ENCODE results near the gene COX7B2. TPM values are rescaled to one million over a fixed set of nuclear protein-coding genes. Genes with fewer than 3 reads are reported as not detected.
A peak's percentile ranks its signal among the peaks of the same experiment; 100 is the strongest.

Gene COX7B2, protein sequence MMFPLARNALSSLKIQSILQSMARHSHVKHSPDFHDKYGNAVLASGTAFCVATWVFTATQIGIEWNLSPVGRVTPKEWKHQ
- not detected for polyA plus RNA-seq (ENCODE audit: insufficient read length)

- no peak for DNase-seq
Measured at GRCh38 chr4:46909078-46909477, at the start of gene COX7B2. TSS of gene COX7B2 (minus strand) at chr4:46909245. CDS start at chr4:46735192, 174,053 bp downstream.

DNA sequence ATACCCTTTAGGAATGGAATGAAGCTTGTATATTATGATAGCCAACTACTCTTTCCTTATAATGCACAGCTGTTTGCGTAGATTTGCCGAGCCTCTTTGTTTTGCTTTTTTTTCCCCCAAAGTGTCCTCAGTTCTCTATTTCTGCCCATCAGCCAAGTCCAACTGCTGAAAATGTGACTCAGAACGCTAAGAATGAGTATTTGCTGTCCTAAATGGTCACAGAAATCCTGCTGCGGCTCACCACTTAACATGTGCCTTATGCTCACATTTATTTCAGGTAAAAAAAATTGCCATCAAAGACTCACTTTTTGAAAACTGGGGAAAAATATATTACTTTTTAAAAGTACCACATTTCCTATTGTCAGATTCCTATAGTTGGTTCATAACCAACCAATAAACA is 47.4 kb upstream of the COX7B2 start:
- DNase-seq: no peak

DNA sequence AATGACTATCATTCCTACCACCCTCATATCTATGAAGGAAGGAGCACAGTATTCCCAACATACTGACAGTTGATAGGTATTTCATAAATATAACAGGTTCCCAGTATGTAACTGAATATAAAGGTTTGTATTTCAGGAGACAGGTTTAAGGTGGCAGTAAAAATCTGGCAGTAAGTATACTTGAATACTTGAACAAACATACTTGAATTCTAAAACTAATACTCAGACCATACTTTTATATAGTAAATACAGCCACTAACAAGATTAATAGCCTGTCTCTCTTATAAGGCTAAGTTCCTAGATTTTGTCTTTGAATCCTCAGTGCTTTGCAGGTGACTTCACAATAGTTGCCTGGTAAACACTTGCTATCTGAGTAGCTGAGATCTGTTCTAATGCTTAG is 46.6 kb upstream of the COX7B2 start:
- DNase-seq: no peak

DNA sequence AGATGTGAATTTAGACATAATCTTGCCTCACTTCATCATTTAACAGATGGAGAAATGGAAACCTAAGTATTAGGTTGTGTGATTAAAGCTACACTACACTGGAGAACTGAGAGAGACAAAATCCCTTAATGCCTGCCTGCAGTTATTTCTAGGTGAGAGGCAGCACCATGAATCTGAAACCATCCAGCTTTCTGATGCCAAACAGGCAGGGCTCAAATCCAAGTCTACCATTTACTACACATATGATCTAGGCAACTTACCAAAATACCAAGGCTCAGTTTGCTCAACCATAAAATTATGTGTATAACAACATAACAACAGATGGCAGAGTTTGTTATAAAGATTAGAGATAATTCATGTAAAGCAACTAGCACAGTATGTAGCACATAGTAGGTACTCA is 45.6 kb upstream of the COX7B2 start:
- DNase-seq: no peak

GRCh38 chr4:46953564-46953963 is 44.5 kb upstream of the COX7B2 start:
- no peak for DNase-seq

DNA sequence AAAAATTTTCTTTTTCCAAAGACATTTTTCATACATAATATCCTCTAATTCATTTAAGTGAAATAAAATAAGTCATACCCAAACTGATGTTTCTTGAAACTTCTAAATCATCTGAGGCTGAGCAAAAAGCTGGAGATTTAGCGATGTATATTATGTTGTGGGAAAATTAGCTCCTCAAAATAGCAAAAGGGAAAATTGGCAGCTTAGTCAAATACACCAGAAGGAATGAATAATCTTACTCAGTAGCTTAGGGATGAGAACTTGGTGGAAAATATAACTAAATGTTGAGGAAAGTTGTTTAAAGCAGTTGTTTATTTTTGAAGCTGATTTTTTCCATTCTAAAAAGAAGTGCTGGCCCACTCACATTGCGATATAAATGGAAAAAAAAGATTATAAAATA is 43.4 kb upstream of the COX7B2 start:
- DNase-seq: peak; percentile 3

DNA sequence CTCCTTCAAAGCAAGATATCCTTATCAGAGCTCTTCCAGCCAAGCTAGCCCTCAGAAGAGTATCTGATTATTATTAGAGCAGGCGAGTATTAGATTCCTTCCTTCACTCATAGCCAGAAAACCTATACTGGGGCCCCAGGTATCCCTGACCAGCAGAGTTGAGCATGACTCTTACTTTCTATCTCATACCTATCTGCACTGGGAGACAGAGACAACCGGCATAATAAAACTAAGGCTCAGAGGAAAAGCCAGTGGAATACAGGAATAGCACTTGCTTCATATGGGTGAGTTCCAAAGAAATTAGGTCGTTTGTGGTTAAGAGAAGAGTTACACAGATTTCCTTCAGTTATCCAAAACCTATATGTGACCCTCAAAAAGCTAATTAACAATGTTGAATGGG is 41.8 kb upstream of the COX7B2 start:
- no peak for DNase-seq

- DNase-seq: no peak
Measured at GRCh38 chr4:46949822-46950221, 40.8 kb upstream of the COX7B2 start.

- DNase-seq: no peak
Measured at GRCh38 chr4:46947541-46947940, 38.5 kb upstream of the COX7B2 start.

DNA sequence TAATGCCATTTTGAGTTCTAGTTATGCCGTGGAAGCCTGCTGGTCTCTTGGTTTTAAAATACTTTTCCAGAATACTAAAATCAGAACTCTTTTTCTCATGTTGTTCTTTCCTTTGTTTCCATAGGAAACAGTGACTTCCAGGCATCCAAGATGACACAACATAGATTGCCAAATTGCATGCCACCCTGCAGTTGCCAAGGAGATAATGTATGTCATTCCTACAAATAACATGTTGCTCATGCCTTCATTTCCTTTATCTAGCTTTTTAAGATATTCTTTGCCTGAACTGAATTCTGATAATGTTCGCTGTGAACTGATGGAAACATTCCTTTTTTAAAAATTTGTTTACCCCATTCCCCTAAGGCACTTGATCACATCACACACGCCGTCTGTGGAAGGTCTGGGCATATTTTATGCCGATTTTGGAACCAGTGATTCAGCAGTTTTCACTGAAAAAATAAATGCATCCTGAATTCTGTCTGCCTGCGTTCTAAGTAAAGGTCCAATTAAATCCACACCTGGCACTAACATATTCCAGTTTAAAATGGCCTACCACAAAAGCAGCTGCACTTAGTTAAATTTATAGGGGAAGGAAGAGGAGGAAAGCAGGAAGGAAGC is 38.0 kb upstream of the COX7B2 start:
- DNase-seq: no peak

DNA sequence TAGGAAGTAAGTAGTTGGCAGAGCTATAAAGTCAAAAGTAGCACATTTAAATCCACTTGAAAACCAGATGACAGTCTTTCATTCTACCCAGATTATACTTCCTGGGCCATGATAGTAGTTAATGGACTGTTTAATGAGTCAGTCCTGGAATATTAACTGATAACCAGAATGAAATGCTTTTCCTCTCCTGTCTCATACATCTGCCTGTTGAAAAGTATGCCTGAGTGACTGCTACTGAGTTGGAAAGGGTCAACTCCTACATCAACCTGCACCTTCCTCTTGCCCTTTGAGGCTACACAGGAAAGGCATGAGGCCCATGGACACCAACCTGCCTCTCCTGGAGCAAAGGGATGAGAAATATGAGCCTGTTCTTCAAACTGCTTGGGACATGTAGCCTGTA is 36.0 kb upstream of the COX7B2 start:
- DNase-seq: no peak

DNA sequence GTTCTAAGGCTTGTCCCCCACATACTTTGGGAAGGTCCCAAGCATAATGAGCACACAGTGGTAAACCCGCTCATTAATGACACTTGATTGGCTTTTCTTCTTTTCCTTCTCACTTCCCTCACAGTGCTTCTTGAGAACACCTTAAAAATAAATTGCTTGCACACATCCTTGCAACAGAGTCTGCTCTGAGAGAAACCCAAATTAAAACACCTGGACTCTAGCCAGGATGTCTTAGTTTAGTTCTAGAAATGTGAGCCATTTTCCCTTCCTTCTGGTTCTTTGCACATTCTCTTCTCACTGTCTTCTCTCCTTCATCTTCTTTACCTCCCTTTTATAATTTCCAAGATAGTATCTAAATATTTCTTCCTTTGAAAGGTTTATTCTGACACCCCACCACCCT is 35.3 kb upstream of the COX7B2 start:
- DNase-seq: no peak

DNA sequence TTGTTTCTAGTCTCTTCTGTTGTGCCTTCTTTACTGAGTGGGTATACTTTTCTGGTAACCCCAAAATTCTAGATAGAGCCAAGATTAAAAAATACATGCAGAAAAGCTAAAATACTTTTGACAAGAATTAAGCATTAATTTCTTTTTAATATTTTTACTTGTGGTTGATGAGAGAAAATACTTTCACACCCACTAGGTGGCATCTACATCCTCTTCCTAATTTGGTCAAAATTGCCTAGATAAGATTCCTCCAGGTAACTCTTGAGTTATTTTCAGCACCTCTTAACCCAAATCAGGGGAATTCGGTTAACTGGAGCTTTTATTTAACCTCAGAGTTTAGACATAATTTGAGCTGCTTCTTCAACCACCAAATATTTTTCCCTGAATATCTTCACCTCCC is 28.4 kb upstream of the COX7B2 start:
- DNase-seq: no peak

DNA sequence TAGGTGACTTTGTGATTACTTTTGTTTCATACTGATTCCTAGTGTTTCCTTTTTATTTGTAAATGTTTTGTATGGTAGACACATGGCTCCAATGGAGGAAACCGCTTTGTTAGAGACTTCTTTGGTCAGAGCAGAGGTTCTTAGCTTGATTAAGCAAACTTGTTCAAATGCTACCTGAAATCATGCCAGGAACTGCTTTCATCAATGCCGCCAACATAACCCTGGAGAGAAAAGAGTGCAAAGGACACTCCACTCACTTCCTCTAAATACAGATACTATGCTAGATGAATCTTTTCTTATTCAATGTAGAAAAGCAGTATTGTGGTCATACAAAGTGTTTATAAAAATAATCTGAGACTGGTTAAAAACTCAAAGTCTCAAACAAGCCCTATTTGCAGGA is 25.7 kb upstream of the COX7B2 start:
- DNase-seq: no peak

GRCh38 chr4:46933686-46934085 is 24.6 kb upstream of the COX7B2 start:
- DNase-seq: no peak

- no peak for DNase-seq
Measured at GRCh38 chr4:46931981-46932380, 22.9 kb upstream of the COX7B2 start.

GRCh38 chr4:46930891-46931290 is 21.8 kb upstream of the COX7B2 start:
- DNase-seq: no peak

GRCh38 chr4:46927201-46927600 is 18.2 kb upstream of the COX7B2 start:
- DNase-seq: no peak

DNA sequence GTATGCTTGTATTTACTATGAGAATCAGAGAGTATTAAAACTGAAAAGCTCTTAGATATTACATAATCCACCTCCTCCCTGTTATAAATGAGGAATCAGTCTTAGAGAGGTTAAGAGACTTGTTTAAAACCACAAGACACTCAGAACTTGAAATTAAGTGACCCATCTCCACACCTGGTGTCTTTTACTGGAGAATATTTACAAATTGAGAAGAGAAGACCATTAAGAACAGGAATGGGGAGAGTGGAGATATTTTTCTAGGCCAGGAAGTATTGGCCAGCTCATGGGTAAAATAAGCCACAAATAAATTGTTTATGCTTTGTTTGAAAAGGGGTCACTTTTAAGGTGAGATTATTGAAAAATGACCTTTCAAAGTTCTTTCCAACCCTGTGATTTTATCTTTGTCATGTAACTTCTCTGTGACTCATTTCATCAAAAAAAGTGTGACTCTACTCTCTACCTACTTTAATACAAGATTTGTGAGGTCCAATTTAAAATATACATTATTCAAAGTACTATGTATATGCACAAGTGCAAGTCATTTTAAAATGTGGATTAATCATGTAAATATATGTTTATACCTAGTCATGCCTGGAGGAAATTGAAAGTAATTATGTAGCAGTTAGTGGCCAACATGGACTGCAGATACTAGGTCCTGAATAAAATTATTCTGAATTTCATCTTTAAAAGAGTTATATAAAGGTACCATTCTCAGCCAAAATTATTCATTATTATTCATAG is 15.9 kb upstream of the COX7B2 start:
- no peak for DNase-seq

GRCh38 chr4:46922205-46922604 is 13.2 kb upstream of the COX7B2 start:
- no peak for DNase-seq

DNA sequence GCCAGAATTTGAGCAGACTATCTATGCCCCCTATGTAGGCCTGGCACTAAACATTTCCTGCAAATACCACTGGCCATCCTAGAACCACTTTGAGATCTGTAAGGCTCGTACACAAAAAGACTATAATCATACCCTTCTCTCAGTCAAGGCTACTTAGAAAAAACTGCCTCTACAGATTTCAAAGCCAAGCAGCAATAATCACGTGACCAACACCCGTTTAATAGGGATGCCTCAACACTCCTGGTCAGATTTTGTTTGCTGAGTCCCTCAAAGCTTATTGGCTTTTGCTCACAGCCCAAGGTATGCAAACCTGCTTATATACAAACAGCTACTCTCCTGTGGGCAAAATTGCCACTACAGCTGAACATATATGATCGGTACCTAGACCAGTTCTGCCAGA is 897 bp downstream of the COX7B2 start:
- no peak for DNase-seq

- no peak for DNase-seq
Measured at GRCh38 chr4:46900082-46900481, 9.0 kb downstream of the COX7B2 start.

- no peak for DNase-seq
Measured at GRCh38 chr4:46894826-46895225, 14.2 kb downstream of the COX7B2 start.

DNA sequence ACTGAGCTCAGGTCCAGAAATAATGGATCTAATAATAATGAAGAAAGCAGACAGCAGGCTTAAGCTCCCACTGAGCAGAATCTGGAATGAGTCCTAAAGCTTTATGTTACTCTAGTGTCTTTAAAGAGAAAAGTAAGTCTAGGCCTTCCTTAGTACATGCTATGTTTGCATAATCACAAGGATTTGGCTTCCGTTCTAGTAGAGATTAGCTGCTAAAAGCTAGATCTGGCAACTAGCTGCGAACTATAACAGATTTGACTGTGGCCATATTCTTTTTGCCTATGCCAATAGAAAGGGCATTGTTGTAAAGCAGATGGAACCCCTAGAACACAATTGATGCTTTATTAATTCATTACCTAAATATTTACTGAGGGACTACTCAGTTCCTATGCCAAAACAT is 19.0 kb downstream of the COX7B2 start:
- no peak for DNase-seq
